Measurements from ENCODE around the gene MAST4.
A peak's percentile ranks its signal among the peaks of the same experiment; 100 is the strongest.

Gene MAST4

DNA sequence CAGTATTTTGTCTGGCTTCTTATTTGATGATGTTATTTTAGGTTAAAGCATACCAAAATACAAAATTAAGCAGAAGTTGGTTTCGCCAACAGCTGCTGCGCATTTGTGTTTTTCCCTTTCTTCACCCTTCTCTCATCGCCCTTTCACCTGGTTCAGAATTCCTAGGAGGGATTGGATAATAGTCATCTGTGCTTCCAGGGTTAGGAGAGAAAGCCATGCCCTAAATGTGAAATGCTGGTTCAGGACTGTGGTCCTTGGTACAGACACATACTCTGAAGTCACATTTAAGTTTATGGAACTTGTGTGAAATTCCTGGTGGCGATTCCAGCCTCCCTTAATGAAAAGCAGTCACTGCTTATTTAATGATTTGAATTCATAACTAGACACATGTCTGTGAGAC, 7.7 kb downstream of the MAST4 start:
- no peak for DNase-seq (ENCODE audit: low spot score)

GRCh38 chr5:66606713-66607112, 10.5 kb downstream of the MAST4 start:
- no peak for DNase-seq (ENCODE audit: low spot score)

DNA sequence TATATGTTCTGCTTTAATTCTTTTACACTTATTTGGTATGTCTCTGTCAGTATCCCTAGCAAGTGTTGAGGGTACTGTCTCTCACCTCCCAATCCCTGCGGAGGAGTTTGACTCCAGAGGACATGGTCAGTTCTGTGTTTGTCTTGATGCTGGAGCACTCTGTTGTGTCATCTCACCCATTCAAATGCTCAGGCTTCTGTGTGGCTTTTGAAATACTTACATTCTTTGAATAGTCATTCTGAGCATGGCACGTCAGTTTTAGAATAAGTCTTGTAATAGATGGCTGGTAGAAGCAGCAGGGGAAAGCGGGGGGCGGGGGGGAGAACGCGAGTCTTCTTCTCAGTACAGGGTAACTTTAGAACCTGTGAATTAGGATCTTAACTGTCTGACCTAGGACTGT, 12.3 kb downstream of the MAST4 start:
- no peak for DNase-seq (ENCODE audit: low spot score)

DNA sequence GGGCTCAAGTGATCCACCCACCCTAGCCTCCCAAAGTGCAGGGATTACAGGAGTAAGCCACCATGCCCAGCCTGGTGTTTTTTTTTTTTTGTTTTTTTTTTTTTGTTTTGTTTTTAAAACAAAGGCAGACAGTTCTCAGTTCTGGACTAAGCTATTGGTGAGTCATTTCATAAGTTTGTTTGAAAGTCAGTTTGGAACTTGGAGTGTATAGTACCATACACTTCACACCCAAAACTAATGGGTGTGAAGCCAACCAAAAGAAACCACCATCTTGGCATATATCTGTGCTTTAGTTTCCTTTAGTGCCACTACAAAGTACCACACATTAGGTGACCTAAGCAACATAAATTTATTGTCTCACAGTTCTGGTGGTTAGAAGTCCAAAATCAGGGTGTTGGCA, 13.4 kb downstream of the MAST4 start:
- no peak for DNase-seq (ENCODE audit: low spot score)

DNA sequence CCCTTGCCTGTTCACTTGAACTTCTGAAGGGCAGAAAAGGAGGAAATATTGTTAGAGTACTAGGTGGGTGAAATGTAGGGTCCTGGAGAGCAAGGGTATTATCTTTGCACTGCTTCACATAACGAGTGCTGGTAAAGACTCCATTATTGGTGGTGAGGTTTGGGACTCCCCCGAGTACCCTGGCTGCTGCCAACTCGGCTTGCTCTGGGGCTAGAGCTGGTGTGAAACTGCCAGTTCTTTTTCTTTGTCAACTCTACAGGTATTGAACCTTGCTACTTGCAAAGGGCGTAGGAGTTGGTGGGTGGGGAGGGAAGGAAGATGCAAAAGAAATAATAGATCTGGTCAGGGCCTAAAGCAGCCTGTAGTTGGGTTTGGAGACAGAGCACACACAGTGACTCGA, 16.0 kb downstream of the MAST4 start:
- no peak for DNase-seq (ENCODE audit: low spot score)

GRCh38 chr5:66615136-66615535, 18.9 kb downstream of the MAST4 start:
- DNase-seq (ENCODE audit: low spot score): no peak

DNA sequence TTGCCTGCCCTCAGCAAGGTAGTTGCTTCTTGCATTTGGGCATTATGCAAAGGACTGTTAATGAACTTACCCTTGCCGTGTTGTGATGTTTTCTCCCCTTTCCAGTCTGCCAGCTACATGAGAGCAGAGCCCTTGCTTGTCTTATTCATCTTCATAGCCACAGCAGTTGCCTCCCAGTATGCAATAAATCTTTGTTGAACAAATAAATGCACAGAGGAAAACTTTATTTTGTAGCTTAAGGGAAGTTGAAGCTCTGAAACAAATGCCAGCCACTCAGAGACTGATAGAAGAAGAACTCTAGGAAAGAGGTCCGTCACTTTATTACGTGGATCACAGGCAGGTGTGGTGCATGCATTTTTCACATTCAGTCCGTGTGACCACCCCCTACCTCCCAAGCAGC, 19.7 kb downstream of the MAST4 start:
- no peak for DNase-seq (ENCODE audit: low spot score)

GRCh38 chr5:66616520-66617225, 20.5 kb downstream of the MAST4 start:
- no peak for DNase-seq (ENCODE audit: low spot score)

- no peak for DNase-seq (ENCODE audit: low spot score)
Observed at GRCh38 chr5:66617226-66617861, 21.2 kb downstream of the MAST4 start.

DNA sequence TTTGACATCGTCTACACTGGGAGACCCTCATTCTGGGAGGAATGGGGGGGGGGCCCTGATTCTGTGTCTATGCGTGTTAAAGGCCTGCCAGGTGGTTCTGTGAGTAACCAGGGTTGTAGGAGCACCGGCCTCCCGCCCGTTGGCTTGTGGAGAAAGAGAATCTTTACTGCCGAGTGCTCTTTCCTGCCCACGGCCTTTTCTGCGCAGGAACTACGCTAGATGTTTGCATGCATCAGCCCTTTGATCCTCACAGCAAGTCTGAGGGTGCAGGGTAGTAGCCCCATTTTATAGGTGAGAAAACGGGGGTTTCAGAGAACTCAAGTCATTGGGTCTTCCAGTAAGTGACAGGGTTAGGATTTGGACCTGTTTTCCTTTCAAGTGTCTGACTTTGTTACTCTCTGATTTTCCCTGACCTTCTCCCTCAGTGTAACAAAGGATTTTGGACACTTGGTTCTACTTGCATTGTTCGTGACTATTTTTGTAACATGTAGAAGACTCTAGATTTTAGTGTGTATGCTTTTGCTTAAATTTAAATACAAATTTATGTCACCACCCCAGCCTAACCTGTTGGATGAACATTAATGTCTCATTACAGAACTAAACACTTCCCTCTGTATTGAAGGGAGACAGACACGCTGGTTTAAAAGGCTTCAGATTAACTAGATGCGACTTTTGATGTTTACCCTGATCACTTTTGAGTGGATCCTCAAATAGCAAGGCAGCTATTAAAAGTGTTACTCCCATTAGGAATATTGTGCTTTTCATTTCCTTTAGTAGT, 22.0 kb downstream of the MAST4 start:
- no peak for DNase-seq (ENCODE audit: low spot score)

- no peak for DNase-seq (ENCODE audit: low spot score)
Observed at GRCh38 chr5:66620711-66621110, 24.5 kb downstream of the MAST4 start.

GRCh38 chr5:66621146-66621545, 25.0 kb downstream of the MAST4 start:
- peak; percentile 39 for DNase-seq (ENCODE audit: low spot score)

- no peak for DNase-seq (ENCODE audit: low spot score)
Observed at GRCh38 chr5:66621736-66622135, 25.5 kb downstream of the MAST4 start.

DNA sequence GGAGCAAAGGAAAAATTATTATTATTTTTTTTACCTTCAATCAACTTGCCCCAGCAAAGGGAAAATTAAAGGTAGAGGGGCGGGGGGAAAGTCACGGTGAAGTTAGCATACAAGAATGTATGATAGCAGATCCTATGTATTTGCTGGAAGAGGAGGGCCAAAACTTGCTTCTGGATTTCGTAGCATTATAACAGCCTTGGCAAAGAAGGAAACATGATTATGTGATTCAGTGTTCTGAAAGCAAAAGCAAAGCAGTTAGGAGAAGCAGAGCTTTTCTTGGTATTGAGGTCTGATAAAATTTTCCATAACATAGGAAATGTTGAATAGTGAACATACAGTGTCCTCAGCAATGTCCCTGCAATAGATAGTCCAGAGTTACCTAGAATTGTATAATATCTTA, 32.4 kb downstream of the MAST4 start:
- no peak for DNase-seq (ENCODE audit: low spot score)

- DNase-seq (ENCODE audit: low spot score): no peak
Observed at GRCh38 chr5:66629446-66629845, 33.3 kb downstream of the MAST4 start.

GRCh38 chr5:66633754-66634153, 37.6 kb downstream of the MAST4 start:
- DNase-seq (ENCODE audit: low spot score): no peak

GRCh38 chr5:66634601-66635000, 38.4 kb downstream of the MAST4 start:
- no peak for DNase-seq (ENCODE audit: low spot score)

GRCh38 chr5:66637994-66638393, 41.8 kb downstream of the MAST4 start:
- no peak for DNase-seq (ENCODE audit: low spot score)

DNA sequence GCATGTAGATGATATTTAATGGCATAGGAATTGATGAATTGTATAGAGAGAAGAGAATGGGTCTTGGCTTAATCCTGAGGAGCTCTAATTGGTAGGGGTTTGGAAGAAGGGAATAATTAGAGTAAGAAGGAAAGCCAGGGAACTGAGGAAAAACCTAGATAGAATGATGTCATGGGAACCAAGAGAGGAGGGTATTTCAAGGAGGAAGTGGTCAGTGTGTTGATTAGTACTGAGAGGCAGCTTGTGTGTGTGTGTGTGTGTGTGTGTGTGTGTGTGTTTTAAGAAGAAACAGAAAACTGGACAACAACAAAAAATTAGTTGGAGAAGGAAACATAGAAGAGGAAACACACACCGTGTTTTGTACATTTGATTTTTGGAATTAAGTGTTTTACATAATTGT, 42.8 kb downstream of the MAST4 start:
- DNase-seq (ENCODE audit: low spot score): no peak

GRCh38 chr5:66642538-66642937, 46.3 kb downstream of the MAST4 start:
- no peak for DNase-seq (ENCODE audit: low spot score)

DNA sequence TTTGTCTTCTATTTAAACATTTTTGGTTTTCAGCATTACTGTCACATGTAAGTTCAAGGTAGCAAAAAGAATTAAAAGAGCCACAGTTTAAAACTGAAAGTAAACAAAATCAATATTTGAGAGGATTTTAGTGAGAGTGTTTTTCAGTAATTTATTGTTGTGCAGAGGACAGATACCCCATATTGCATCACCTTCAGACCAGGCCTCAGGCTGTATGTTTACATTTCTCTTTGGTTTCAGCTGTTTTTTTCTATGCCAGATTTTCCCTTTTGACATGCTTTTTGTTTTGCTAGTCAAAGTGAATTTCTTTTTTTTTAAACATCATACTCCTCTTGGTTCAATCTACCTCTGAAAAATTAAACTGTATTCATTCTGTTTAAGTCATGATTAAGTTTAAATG, 47.2 kb downstream of the MAST4 start:
- DNase-seq (ENCODE audit: low spot score): no peak

GRCh38 chr5:66644111-66644510, 47.9 kb downstream of the MAST4 start:
- DNase-seq (ENCODE audit: low spot score): no peak

- DNase-seq (ENCODE audit: low spot score): no peak
Observed at GRCh38 chr5:66645039-66645438, 48.8 kb downstream of the MAST4 start.

Measured in AG20443 (cell line).